ENCODE data around the gene WDR82. TPM values are rescaled to one million over a fixed set of nuclear protein-coding genes. Genes with fewer than 3 reads are reported as not detected.

Gene WDR82
- total RNA-seq, 1 experiment from 2014 or later, result 46.2 TPM

- DNase-seq (ENCODE audit: low spot score), result peak; percentile 83
Measured at GRCh38 chr3:52205727-52206372, 72.6 kb downstream of the WDR82 start.

Other genes starting within 250 kb of the WDR82 start
- gene DUSP7, start 222.1 kb downstream of the WDR82 start, total RNA-seq (2014; rRNA removed; shearing (Covaris generic)), result 14.1 and 16.3 TPM in 2 replicates
- 16.5 and 19.0 TPM in 2 replicates for gene POC1A, start 124.2 kb downstream of the WDR82 start, total RNA-seq (2014; rRNA removed; shearing (Covaris generic))
- 60.1 and 66.9 TPM in 2 replicates for gene ALAS1, start 80.5 kb downstream of the WDR82 start, total RNA-seq (2014; rRNA removed; shearing (Covaris generic))
- not detected in 2 replicates for gene TLR9, start 53.0 kb downstream of the WDR82 start, total RNA-seq (2014; rRNA removed; shearing (Covaris generic))
- 93.0 and 94.6 TPM in 2 replicates for gene TWF2, start 39.5 kb downstream of the WDR82 start, total RNA-seq (2014; rRNA removed; shearing (Covaris generic))
- 15.6 and 19.5 TPM in 2 replicates for gene PPM1M, start 32.9 kb downstream of the WDR82 start, total RNA-seq (2014; rRNA removed; shearing (Covaris generic))
- 5.4 and 6.8 TPM in 2 replicates for gene GLYCTK, start 9.2 kb upstream of the WDR82 start, total RNA-seq (2014; rRNA removed; shearing (Covaris generic))
- gene DNAH1, start 37.7 kb upstream of the WDR82 start, total RNA-seq (2014; rRNA removed; shearing (Covaris generic)), result 0.69 and 3.1 TPM in 2 replicates
- 84.6 and 122 TPM in 2 replicates for gene BAP1, start 131.4 kb upstream of the WDR82 start, total RNA-seq (2014; rRNA removed; shearing (Covaris generic))
- gene PHF7, start 132.0 kb upstream of the WDR82 start, total RNA-seq (2014; rRNA removed; shearing (Covaris generic)), result 14.2 and 15.6 TPM in 2 replicates
- 0.05 and 0.07 TPM in 2 replicates for gene SEMA3G, start 166.5 kb upstream of the WDR82 start, total RNA-seq (2014; rRNA removed; shearing (Covaris generic))
- gene TNNC1, start 175.4 kb upstream of the WDR82 start, total RNA-seq (2014; rRNA removed; shearing (Covaris generic)), result 16.5 and 36.6 TPM in 2 replicates
- 25.7 and 46.1 TPM in 2 replicates for gene NISCH, start 177.0 kb upstream of the WDR82 start, total RNA-seq (2014; rRNA removed; shearing (Covaris generic))
- 0.12 TPM in 1 of 2 replicates, not detected in the other for gene STAB1, start 216.7 kb upstream of the WDR82 start, total RNA-seq (2014; rRNA removed; shearing (Covaris generic))

All from A172 (cell line).